Colonic mucosa (tissue), 4 donors: Measurements from ENCODE around the gene PGAM2. TPM values are rescaled to one million over a fixed set of nuclear protein-coding genes. Genes with fewer than 3 reads are reported as not detected.

Source experiments
- DNase-seq: peaks from one replicate; pipeline ENCODE4 v3.0.0-alpha.2; 2020
- H3K27ac ChIP-seq: fragments of 200-600 bp; one replicate; pipeline ENCODE4 v1.8.0; 2021
- H3K27me3 ChIP-seq: fragments of 200-600 bp; one replicate; pipeline ENCODE4 v1.8.0; 2021
- H3K36me3 ChIP-seq: fragments of 200-600 bp; one replicate; pipeline ENCODE4 v1.8.0; 2021
- H3K4me1 ChIP-seq: fragments of 200-600 bp; one replicate; pipeline ENCODE4 v1.8.0; 2021; ENCODE audit warnings: mild to moderate bottlenecking
- H3K4me3 ChIP-seq: fragments of 200-600 bp; one replicate; pipeline ENCODE4 v1.8.0; 2021
- H3K9ac ChIP-seq, 2 donors: one replicate each; pipeline ENCODE4 v1.7.0; 2013; ENCODE audit warnings: control low read depth in 2 of 2, low read depth in 2 of 2, low read length in 2 of 2
- H3K9me3 ChIP-seq: fragments of 200-600 bp; one replicate; pipeline ENCODE4 v1.8.0; 2021
- intact Hi-C: fragments of 100-400 bp; cut with DNase I; formaldehyde crosslinking; loops from one replicate; pipeline ENCODE4 v1.14.1; 2022
- total RNA-seq, 2 donors: library from RNA; stranded (reverse); fragmentation: NEBNext Ultra II Directional in 1 of 2; extraction: Animal tissue kit (Norgen Biotek cat#: 25700) in 1 of 2; gene quantifications; one replicate each; pipeline ENCODE4 v1.2.1, GENCODE V29; 2021
- TF ChIP-seq, protein P1 (sequence below): fragments of 200-600 bp; IDR thresholded peaks from one replicate; pipeline ENCODE4 v1.8.0; 2022; ENCODE audit warnings: antibody characterized with exemption, mild to moderate bottlenecking
- donor health status: healthy.
- donor health status: DM: no; HTN: no; CAD: no.
- donor health status: DM: no; HTN: no; CAD: no.

PGAM2 gene
- total RNA-seq, 2 donors from 2014 or later, result 0.29 to 0.52 TPM

DNA sequence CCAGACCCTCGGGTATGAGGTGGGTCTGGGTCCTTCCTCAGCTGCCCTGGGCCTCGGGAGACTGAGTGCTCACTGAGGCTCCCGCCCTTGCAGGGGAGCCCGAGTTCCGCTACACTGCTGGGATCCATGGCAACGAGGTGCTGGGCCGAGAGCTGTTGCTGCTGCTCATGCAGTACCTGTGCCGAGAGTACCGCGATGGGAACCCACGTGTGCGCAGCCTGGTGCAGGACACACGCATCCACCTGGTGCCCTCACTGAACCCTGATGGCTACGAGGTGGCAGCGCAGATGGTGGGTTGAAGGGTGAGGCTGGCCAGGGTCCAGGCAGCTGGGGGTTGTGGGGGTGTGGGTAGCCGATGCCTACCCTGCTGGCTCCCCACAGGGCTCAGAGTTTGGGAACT is 46.4 kb upstream of the PGAM2 start:
- H3K9ac ChIP-seq, result no peak overlapping the region
- H3K36me3 ChIP-seq, result no peaks in the 10 kb centered on the region
- no peaks in the 10 kb centered on the region for H3K4me1 ChIP-seq
- no peak for DNase-seq
- TF ChIP-seq, protein P1, sequence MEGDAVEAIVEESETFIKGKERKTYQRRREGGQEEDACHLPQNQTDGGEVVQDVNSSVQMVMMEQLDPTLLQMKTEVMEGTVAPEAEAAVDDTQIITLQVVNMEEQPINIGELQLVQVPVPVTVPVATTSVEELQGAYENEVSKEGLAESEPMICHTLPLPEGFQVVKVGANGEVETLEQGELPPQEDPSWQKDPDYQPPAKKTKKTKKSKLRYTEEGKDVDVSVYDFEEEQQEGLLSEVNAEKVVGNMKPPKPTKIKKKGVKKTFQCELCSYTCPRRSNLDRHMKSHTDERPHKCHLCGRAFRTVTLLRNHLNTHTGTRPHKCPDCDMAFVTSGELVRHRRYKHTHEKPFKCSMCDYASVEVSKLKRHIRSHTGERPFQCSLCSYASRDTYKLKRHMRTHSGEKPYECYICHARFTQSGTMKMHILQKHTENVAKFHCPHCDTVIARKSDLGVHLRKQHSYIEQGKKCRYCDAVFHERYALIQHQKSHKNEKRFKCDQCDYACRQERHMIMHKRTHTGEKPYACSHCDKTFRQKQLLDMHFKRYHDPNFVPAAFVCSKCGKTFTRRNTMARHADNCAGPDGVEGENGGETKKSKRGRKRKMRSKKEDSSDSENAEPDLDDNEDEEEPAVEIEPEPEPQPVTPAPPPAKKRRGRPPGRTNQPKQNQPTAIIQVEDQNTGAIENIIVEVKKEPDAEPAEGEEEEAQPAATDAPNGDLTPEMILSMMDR, result no peak
- no peaks in the 10 kb centered on the region for H3K27me3 ChIP-seq
- no peaks in the 10 kb centered on the region for H3K9me3 ChIP-seq
- no peak overlapping the region for H3K4me3 ChIP-seq
- no peak overlapping the region for H3K27ac ChIP-seq
- intact Hi-C loops, result no loop called here

DNA sequence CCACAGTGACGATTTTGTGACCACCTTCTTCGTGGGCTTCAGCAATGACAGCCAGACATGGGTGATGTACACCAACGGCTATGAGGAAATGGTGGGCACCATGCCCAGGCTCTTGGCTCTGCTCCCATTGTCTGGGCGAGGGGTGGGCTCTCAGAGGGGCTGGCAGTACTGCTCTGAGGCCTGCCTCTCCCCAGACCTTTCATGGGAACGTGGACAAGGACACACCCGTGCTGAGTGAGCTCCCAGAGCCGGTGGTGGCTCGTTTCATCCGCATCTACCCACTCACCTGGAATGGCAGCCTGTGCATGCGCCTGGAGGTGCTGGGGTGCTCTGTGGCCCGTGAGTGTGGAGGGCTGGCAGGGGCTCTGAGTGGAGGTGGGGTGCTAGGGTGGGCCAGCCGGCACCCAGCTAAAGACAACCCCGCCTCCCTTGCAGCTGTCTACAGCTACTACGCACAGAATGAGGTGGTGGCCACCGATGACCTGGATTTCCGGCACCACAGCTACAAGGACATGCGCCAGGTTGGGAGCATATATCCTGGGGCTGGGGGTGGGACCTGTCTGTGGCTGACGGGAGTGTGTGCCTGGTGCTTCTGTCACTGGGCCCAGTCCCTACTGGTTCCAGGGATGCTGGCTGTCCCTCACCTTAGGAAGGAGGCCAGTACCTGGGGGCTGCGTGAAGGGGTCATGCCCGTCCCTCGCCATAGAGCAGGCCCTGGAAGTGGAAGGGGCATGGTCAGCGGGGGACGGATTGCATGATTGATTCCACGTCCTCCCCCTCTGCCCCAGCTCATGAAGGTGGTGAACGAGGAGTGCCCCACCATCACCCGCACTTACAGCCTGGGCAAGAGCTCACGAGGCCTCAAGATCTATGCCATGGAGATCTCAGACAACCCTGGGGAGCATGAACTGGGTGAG is 45.6 kb upstream of the PGAM2 start:
- intact Hi-C loops, result no loop called here
- no peak overlapping the region for H3K9ac ChIP-seq
- H3K4me1 ChIP-seq, result no peaks in the 10 kb centered on the region
- H3K4me3 ChIP-seq, result no peak overlapping the region
- no peaks in the 10 kb centered on the region for H3K36me3 ChIP-seq
- H3K27me3 ChIP-seq, result no peaks in the 10 kb centered on the region
- DNase-seq, result no peak
- TF ChIP-seq, protein P1, result no peak
- H3K9me3 ChIP-seq, result no peaks in the 10 kb centered on the region
- H3K27ac ChIP-seq, result no peak overlapping the region

DNA sequence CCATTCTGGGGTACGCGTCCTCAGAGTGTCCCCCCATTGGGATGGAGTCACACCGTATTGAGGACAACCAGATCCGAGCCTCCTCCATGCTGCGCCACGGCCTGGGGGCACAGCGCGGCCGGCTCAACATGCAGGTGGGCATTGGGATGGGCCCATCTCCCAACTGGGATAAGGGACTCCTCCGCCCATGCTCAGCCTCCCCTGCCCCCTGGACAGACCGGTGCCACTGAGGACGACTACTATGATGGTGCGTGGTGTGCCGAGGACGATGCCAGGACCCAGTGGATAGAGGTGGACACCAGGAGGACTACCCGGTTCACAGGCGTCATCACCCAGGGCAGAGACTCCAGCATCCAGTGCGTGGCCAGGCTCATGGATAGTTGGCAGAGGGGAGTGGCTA is 44.6 kb upstream of the PGAM2 start:
- TF ChIP-seq, protein P1, result no peak
- Histone ChIP-seq H3K9me3 (no peaks in the 10 kb centered on the region), H3K27ac (no peak overlapping the region), H3K36me3 (no peaks in the 10 kb centered on the region), H3K4me3 (no peak overlapping the region), H3K4me1 (no peaks in the 10 kb centered on the region), H3K9ac (no peak overlapping the region), H3K27me3 (peaks cover 2% of the 10 kb centered on the region)
- intact Hi-C loops, result no loop called here
- DNase-seq, result no peak

DNA sequence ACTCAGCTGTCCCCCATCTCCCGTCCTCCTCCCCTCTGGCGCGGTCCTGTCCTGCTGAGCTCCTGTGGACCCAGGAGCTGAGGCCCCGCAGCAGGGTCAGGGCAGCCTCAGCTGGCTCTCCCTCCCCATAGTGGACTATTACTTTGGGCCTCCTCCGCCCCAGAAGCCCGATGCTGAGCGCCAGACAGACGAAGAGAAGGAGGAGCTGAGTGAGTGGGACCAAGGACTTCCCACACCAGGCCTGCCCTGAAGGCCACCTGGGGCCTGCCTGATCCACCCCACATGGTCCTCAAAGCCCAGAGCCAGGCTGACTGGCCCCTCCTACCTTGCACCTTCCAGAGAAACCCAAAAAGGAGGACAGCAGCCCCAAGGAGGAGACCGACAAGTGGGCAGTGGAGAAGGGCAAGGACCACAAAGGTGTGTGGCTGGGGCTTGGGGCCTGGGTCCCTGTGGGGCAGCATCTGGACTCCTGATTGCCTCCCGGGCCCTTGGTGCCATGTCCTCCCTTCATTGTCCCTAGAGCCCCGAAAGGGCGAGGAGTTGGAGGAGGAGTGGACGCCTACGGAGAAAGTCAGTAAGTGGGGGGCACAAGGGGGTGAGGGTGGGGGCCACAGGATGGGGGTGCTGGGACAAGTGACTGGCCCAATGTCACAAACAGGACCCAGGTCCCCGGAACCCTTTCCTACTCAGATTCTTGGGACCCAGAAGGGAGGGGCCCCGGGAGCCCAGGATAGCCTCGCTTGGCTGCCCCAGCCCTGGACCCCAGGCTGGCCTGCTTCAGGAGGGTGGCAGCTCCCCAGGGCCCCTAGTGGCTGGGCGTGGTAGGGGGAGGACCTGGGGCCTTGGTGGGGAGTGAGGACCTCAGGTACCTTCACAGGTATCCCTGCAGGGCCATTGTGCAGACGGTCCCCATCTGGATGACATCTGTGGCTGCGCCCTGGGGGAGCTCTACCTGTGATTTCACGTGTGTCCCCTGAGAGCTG is 43.7 kb upstream of the PGAM2 start:
- intact Hi-C loops, result no loop called here
- Histone ChIP-seq H3K36me3 (no peaks in the 10 kb centered on the region), H3K27ac (no peak overlapping the region), H3K27me3 (peaks cover 7% of the 10 kb centered on the region), H3K9me3 (no peaks in the 10 kb centered on the region), H3K4me3 (no peak overlapping the region), H3K4me1 (no peaks in the 10 kb centered on the region), H3K9ac (no peak overlapping the region)
- DNase-seq, result no peak
- TF ChIP-seq, protein P1, result no peak

DNA sequence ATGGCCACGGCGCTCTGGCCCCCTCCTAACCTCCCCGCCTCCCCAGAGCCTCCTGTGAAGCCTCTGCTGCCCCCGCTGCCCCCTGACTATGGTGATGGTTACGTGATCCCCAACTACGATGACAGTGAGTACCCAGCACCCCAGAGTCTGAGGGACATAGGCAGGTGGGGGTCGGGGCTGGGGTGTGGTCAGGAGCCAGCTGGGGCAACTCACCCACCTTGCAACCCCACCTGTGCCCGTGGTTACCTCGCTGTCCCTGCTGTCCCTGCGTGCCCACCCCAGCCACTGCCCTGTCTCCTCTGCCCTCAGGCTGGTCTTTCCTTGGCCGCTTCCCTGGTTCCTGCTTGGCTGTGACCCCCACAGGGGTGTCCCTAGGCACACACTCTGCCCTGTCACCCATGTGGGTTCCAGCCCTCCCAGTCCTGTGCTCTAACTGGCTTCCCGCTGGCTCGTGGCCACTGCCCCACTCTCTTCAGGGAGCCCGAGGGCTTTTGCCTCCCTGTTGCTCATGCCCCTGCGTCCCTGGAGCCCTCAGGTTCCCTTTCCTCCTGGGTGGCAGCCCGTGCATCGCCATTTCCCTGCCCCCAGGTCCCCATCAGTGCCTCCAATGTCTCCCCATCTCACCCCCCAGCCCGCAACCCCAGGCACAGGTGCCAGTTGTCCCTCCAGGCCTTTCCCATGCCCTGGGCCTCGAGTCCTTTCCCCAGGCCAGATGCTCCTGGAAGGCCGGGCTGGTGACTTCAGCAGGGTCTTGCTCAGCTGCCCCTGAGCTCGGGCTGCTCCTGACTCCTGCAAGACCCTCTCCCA is 42.8 kb upstream of the PGAM2 start:
- Histone ChIP-seq H3K4me3 (no peak overlapping the region), H3K27ac (no peak overlapping the region), H3K4me1 (no peaks in the 10 kb centered on the region), H3K9me3 (no peaks in the 10 kb centered on the region), H3K36me3 (no peaks in the 10 kb centered on the region), H3K27me3 (peaks cover 11% of the 10 kb centered on the region), H3K9ac (no peak overlapping the region)
- intact Hi-C loops, result no loop called here
- TF ChIP-seq, protein P1, result no peak
- no peak for DNase-seq
